D341Med (cell line): ENCODE results near the gene ADAMTSL3.

Experiments
- DNase-seq: peaks from one replicate; pipeline ENCODE4 v3.0.0; 2012; ENCODE audit warnings: low spot score

Gene ADAMTSL3

GRCh38 chr15:83977992-83978391 is 324.1 kb downstream of the ADAMTSL3 start:
- DNase-seq: no peak

GRCh38 chr15:83978588-83978987 is 324.7 kb downstream of the ADAMTSL3 start:
- DNase-seq: no peak

DNA sequence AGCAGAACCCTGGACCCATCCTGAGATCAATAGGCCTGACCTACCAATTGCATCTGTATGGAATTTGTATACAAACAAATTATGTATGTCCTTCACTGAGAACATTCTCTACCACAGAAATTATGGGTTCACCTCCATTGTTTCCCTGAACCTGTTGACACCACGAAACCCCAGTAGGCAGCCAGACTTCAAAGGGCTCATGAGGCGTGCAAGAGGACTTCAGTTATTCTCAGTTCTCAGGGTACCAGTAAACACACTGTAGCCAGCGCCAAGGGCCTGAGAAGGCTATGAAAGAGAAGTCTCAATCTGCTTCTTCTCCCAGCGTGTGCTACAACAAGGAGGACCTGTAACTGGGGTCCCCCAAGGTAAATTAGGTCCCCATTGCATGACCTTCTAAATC is 326.7 kb downstream of the ADAMTSL3 start:
- DNase-seq: no peak

- no peak for DNase-seq
These were observed 328.8 kb downstream of the ADAMTSL3 start for GRCh38 chr15:83982748-83983147.

DNA sequence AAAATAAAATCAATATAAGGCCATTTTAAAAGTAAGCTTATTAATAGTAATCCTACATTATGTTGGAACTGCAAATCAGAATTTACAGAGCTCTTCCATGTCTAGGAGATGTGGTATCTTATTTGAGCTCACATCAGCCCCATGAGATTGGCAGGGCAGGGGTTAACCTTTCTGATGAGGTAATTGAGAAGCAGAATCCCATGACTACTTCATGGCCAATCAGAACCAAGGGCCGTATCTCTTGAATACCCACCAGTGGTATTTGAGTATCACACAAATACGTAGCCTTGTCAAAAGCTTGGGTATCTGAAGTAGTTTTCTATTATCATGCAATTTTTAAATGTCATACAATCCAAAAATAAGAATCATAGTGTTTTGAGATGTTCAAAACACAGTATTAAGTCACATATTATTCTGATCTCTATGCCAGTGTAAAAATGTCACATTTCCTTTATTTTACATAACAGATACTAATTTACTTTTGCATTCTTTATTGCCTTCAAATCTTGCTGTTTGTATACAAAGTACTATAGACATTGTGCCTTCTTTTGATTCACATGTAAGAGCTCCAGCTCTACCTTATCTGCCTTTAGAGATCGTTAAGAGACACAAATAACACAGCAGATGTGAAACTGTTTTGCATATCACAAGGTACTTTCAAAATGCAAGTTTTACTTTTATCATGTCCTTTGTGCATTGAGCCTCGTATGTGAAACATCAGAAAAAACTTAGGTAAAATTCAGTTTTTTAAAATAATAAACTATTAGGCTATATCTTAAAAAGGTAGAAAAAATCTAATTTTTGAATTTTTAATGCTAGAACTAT is 329.9 kb downstream of the ADAMTSL3 start:
- no peak for DNase-seq

DNA sequence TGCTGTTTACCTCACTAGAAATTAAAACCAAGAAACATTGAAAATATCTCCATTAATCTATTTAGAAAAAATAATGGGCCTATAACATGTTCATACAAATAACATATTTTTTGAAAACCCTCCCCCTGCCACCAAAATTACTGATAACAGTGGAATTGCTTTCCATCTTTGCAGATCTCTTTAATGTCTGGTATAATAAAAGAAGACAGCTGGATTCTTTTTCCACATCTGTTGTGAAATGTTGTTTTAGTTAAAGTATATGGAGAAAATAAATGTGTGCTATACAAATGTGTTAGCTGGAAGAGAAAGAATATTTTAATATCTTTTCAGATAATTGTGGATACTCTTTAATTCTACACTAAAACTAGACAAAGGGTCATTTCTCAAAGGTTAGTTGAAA is 330.7 kb downstream of the ADAMTSL3 start:
- DNase-seq: no peak

- no peak for DNase-seq
These were observed 337.2 kb downstream of the ADAMTSL3 start for GRCh38 chr15:83991163-83991562.

- no peak for DNase-seq
These were observed 338.6 kb downstream of the ADAMTSL3 start for GRCh38 chr15:83992324-83993031.

GRCh38 chr15:83993591-83993990 is 339.7 kb downstream of the ADAMTSL3 start:
- DNase-seq: no peak

- no peak for DNase-seq
These were observed 344.6 kb downstream of the ADAMTSL3 start for GRCh38 chr15:83998486-83998885.

GRCh38 chr15:83999396-84000135 is 345.6 kb downstream of the ADAMTSL3 start:
- no peak for DNase-seq

DNA sequence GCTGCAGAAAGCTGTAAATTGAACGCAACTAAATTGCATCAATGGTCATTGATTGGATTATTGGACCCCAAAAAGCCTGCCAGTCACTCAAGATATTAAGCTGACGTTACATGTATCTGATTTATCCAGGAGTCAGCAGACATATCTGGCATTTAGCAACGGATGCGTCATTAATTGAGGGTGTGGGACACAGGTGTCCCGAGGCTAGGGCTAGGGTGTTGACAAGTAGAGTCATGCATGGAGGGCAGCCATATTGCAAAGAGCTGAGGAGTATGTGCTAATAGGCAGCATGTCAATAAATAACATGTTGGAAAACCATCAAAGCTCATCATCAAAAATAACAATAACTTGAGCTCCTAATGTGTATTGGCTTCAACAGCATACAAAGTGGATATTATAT is 347.1 kb downstream of the ADAMTSL3 start:
- no peak for DNase-seq

GRCh38 chr15:84001655-84002054 is 347.7 kb downstream of the ADAMTSL3 start:
- no peak for DNase-seq

DNA sequence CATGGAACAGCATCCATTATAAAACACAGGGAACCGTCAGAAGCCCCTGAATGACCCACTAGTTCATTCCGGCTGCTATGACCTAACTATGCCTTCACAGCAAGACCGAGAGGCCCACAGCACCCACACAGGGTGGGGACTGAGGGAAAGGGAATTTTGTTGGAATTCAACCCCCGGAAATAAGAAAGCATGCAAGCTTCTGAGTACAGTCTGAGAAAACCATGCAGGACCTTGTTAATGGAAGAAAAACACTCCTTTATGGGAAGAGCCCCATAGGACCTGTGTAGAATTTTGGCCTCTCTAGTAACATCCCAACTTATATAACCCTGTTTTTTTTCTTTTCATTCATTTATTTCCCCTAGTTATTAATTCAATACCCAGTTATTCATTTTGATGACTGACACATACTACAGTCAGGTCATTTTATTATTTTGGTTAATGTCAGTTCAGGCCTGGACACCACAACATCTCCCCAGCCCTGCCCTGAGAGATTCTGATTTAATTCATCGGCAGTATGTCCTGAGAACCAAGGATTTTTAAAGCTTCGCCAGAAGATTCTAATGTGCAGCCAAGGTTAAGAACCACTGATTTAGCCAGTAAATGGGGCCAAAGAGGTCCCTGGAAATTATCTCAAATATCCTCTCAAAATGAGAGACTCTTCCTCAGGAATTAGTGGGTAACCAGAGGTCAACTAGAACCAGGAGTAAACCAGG is 350.0 kb downstream of the ADAMTSL3 start:
- DNase-seq: no peak

- no peak for DNase-seq
These were observed 352.5 kb downstream of the ADAMTSL3 start for GRCh38 chr15:84006421-84006820.

GRCh38 chr15:84009616-84010015 is 355.7 kb downstream of the ADAMTSL3 start:
- no peak for DNase-seq

- DNase-seq: no peak
These were observed 356.3 kb downstream of the ADAMTSL3 start for GRCh38 chr15:84010246-84010645.

DNA sequence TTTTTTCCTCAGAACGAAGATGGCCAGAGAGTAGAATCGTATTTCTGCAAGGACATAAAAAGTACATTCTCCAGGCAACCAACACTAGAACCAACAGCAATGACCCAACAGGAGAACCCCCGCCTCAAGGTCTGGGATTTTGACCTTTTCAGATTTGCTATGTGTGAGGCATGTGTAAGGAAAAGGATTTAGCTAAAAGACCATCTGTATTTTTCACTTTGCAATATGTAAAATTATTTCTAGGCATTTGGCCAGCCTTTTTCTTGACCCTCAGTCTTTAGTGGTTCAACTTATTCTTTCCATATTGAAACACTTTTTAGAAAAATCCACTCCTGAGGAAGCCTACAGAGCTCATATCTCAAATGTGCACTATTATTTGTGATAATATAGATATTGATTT is 362.4 kb downstream of the ADAMTSL3 start:
- no peak for DNase-seq

GRCh38 chr15:84022516-84022915 is 368.6 kb downstream of the ADAMTSL3 start:
- no peak for DNase-seq

- DNase-seq: no peak
These were observed 369.7 kb downstream of the ADAMTSL3 start for GRCh38 chr15:84023636-84024035.

- no peak for DNase-seq
These were observed 380.1 kb downstream of the ADAMTSL3 start for GRCh38 chr15:84033793-84034553.
